ENCODE measurements around the gene CRYZL1.

CRYZL1 gene

DNA sequence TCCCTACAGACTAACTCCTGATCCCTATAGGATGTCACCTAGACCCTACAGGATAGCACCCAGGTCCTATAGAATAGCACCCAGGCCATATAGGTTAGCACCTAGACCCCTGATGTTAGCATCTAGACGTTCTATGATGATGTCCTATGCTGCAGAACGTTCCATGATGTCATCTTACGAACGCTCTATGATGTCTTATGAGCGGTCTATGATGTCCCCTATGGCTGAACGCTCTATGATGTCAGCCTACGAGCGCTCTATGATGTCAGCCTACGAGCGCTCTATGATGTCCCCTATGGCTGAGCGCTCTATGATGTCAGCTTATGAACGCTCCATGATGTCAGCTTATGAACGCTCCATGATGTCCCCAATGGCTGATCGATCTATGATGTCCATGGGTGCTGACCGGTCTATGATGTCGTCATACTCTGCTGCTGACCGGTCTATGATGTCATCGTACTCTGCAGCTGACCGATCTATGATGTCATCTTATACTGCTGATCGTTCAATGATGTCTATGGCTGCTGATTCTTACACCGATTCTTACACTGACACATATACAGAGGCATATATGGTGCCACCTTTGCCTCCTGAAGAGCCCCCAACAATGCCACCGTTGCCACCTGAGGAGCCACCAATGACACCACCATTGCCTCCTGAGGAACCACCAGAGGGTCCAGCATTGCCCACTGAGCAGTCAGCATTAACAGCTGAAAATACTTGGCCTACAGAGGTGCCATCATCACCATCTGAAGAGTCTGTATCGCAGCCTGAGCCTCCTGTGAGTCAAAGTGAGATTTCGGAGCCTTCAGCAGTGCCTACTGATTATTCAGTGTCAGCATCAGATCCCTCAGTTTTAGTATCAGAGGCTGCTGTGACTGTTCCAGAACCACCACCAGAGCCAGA lies 89.2 kb downstream of the CRYZL1 start:
- no peak overlapping the region for H3K27ac Mint-ChIP-seq
- no peak overlapping the region for H3K4me3 Mint-ChIP-seq
- CTCF ChIA-PET: interaction anchor here (1.0 kb wide), 1 partner anchor 53 kb away, joined by 3 read pairs; no protein-coding TSS in a partner anchor
- H3K9me3 Mint-ChIP-seq: no peaks in the 10 kb centered on the region
- no peak for DNase-seq
- H3K27me3 Mint-ChIP-seq: no peaks in the 10 kb centered on the region
- peaks cover 39% of the 10 kb centered on the region for H3K4me1 Mint-ChIP-seq
- H3K36me3 Mint-ChIP-seq: peaks cover 77% of the 10 kb centered on the region

DNA sequence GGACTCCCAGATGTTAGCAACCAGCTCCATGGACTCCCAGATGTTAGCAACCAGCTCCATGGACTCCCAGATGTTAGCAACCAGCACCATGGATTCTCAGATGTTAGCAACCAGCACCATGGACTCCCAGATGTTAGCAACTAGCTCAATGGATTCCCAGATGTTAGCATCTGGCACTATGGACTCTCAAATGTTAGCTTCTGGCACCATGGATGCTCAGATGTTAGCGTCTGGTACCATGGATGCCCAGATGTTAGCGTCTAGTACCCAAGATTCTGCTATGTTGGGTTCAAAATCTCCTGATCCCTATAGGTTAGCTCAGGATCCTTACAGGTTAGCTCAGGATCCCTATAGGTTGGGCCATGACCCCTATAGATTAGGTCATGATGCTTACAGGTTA lies 89.9 kb downstream of the CRYZL1 start:
- peaks cover 34% of the 10 kb centered on the region for H3K4me1 Mint-ChIP-seq
- no peak for DNase-seq
- H3K4me3 Mint-ChIP-seq: no peak overlapping the region
- H3K9me3 Mint-ChIP-seq: no peaks in the 10 kb centered on the region
- CTCF ChIA-PET: interaction anchor here (1.0 kb wide), 1 partner anchor 54 kb away, joined by 3 read pairs; no protein-coding TSS in a partner anchor
- no peaks in the 10 kb centered on the region for H3K27me3 Mint-ChIP-seq
- H3K36me3 Mint-ChIP-seq: peaks cover 75% of the 10 kb centered on the region
- H3K27ac Mint-ChIP-seq: no peak overlapping the region

DNA sequence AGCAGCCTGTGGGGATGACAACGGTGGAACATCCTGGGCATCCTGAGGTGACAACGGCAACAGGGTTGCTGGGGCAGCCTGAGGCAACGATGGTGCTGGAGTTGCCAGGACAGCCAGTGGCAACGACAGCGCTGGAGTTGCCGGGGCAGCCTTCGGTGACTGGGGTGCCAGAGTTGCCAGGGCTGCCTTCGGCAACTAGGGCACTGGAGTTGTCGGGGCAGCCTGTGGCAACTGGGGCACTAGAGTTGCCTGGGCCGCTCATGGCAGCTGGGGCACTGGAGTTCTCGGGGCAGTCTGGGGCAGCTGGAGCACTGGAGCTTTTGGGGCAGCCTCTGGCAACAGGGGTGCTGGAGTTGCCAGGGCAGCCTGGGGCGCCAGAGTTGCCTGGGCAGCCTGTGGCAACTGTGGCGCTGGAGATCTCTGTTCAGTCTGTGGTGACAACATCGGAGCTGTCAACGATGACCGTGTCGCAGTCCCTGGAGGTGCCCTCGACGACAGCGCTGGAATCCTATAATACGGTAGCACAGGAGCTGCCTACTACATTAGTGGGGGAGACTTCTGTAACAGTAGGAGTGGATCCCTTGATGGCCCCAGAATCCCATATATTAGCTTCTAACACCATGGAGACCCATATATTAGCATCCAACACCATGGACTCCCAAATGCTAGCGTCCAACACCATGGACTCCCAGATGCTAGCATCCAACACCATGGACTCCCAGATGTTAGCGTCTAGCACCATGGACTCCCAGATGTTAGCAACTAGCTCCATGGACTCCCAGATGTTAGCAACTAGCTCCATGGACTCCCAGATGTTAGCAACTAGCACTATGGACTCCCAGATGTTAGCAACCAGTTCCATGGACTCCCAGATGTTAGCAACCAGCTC lies 90.5 kb downstream of the CRYZL1 start:
- H3K27me3 Mint-ChIP-seq: no peaks in the 10 kb centered on the region
- H3K4me1 Mint-ChIP-seq: peaks cover 29% of the 10 kb centered on the region
- no peak overlapping the region for H3K27ac Mint-ChIP-seq
- H3K4me3 Mint-ChIP-seq: no peak overlapping the region
- CTCF ChIA-PET: interaction anchor here (1.0 kb wide), 1 partner anchor 55 kb away, joined by 3 read pairs; no protein-coding TSS in a partner anchor
- H3K9me3 Mint-ChIP-seq: no peaks in the 10 kb centered on the region
- DNase-seq: no peak
- peaks cover 71% of the 10 kb centered on the region for H3K36me3 Mint-ChIP-seq

DNA sequence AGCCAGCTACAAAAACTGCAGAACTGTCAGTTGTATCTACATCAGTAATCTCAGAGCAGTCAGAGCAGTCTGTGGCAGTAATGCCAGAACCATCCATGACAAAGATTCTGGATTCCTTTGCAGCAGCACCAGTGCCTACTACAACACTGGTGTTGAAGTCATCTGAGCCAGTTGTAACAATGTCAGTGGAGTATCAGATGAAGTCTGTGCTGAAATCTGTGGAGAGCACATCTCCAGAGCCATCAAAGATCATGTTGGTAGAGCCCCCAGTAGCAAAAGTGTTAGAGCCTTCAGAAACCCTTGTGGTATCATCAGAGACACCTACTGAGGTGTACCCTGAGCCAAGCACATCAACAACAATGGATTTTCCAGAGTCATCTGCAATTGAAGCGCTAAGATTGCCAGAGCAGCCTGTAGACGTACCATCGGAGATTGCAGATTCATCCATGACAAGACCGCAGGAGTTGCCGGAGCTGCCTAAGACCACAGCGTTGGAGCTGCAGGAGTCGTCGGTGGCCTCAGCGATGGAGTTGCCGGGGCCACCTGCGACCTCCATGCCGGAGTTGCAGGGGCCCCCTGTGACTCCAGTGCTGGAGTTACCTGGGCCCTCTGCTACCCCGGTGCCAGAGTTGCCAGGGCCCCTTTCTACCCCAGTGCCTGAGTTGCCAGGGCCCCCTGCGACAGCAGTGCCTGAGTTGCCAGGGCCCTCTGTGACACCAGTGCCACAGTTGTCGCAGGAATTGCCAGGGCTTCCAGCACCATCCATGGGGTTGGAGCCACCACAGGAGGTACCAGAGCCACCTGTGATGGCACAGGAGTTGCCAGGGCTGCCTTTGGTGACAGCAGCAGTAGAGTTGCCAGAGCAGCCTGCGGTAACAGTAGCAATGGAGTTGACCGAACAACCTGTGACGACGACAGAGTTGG lies 91.4 kb downstream of the CRYZL1 start:
- CTCF ChIA-PET: no interaction called here
- no peak overlapping the region for H3K27ac Mint-ChIP-seq
- DNase-seq: no peak
- no peaks in the 10 kb centered on the region for H3K9me3 Mint-ChIP-seq
- H3K36me3 Mint-ChIP-seq: peaks cover 62% of the 10 kb centered on the region
- peaks cover 31% of the 10 kb centered on the region for H3K4me1 Mint-ChIP-seq
- H3K27me3 Mint-ChIP-seq: no peaks in the 10 kb centered on the region
- no peak overlapping the region for H3K4me3 Mint-ChIP-seq

DNA sequence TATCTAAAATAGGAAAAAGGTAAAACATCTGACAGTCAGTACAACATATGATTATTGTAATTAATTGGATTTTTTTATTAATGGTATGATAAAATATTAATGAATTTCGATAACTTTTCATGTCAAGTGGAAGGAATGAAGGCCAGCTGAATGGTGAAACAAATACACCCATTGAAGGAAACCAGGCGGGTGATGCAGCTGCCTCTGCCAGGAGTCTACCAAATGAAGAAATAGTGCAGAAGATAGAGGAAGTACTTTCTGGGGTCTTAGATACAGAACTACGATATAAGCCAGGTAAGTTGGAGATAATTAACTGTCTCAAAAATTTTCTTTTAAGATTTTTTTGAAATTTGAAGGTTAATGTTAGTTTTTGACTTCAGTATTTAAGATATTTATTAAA lies 95.5 kb downstream of the CRYZL1 start:
- H3K27me3 Mint-ChIP-seq: no peaks in the 10 kb centered on the region
- H3K4me1 Mint-ChIP-seq: peaks cover 27% of the 10 kb centered on the region
- no peak overlapping the region for H3K4me3 Mint-ChIP-seq
- H3K9me3 Mint-ChIP-seq: no peaks in the 10 kb centered on the region
- H3K27ac Mint-ChIP-seq: no peak overlapping the region
- CTCF ChIA-PET: no interaction called here
- H3K36me3 Mint-ChIP-seq: peaks cover 44% of the 10 kb centered on the region
- DNase-seq: no peak

DNA sequence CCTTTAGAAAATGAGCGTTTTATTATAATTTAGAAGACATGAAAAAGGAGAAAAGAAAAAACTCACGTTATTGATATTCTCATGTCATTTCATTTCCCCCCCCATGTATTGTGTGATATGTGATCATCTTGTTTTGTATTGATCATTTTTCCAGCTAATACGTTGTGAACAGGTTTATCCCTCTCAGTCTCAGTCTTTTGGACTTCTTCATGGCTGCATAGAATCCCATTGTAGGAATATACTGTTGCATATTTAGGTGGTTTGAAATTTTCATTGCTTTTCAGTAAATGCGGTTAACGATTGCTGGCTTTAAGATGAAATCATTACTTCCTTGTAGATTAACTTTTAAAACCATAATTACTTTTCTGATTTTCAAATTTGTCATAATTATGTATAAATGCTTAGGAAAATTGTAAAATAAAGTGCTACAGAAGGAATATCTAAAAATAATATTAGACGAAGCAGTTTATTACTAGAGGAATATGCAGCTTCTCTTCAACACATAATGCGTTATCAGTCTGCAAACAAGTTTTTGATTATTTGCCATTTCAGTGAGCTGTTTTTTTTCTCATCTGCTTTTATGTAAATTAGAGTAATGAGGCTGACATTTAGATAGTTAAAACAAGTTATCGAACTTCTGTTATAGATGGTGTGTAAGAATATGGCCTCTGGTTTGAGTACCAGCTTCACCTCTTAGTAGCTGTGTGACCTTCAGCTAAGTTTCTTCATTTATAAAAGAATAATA lies 96.9 kb downstream of the CRYZL1 start:
- H3K27ac Mint-ChIP-seq: peak overlapping the region; percentile 99
- H3K36me3 Mint-ChIP-seq: peaks cover 35% of the 10 kb centered on the region

DNA sequence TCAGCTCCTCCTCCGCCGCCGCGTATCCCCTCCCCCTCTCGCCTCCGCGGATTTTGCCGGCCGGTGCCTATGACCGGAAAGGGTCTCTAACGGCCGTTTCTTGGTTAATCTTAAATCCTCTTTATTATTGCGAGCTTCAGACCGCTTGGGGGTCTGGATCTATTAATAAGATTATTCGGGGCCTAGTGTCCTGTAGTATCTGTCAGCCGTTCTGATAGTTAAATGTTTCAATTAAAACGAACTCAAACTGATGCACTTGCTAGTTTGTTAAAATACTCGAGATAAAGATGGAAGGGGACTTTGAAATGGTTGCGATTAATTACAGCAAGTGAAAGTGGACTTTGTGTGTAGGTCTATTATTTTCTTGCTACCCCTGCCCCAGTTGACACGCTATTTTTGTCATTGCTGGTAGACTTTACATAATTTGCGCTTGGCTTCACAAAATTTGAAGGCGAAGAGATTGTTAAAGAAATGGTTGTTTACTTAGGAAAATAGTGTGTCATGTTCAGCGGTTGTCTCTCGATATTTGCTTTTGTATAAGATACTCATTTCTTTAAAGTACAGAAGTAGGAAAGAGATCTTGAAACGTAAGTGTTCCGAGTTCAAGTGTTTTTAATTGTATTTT lies 97.9 kb downstream of the CRYZL1 start:
- Mint-ChIP-seq H3K4me3 (peak overlapping the region; percentile 96), H3K27me3 (no peaks in the 10 kb centered on the region), H3K27ac (peak overlapping the region; percentile 99), H3K36me3 (peaks cover 32% of the 10 kb centered on the region), H3K4me1 (peaks cover 42% of the 10 kb centered on the region), H3K9me3 (no peaks in the 10 kb centered on the region)
- peak; percentile 81 for DNase-seq
- CTCF ChIA-PET: no interaction called here

More for the DNA sequence above, 96.9 kb downstream of the CRYZL1 start:
- no peaks in the 10 kb centered on the region for H3K9me3 Mint-ChIP-seq
- no peak for DNase-seq
- H3K4me3 Mint-ChIP-seq: peak overlapping the region; percentile 96
- CTCF ChIA-PET: no interaction called here
- no peaks in the 10 kb centered on the region for H3K27me3 Mint-ChIP-seq
- peaks cover 38% of the 10 kb centered on the region for H3K4me1 Mint-ChIP-seq

DNA sequence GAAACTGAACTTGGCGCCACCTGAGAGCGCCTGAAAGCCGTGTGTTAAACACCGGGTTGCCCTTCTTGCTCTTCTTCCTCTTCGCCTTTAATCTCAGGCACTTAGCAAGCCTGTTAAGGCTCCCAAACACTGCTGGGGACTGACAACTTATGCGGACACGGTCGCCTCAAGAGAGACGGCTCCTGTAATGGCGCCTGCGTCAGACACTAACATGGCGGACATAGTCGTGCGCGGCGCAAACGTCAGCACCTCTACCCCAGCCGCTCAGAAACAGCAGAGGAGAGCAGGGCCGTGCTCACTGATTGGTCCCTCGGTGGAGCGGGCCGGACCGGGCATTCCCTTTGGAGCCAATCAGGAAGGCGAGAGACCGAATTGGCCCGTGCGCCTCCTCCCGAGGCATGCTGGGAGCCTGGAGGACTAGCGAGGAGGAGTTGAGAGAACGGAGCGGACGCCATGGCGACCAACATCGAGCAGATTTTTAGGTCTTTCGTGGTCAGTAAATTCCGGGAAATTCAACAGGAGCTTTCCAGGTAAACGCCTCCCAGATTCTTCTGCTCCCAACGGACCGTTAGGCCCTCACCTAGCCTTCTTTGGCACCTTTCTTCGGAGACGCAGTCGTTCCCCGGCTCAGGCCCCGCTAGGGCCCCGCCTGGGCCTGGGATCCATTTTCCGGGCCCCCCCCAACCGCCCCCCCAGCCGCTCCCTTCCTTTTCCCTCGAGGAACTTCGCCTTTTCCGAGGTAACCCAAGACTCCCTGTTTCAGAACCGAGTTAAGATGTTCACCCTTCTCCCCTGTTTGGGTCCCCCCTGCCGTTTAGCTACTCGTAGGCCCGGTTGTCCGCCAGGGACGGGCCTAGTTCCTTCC lies 98.7 kb downstream of the CRYZL1 start, which contains the start of gene SON:
SON (plus strand) TSS at position 399 of the 865 bp plus-strand sequence; CDS start at position 454, 55 bp downstream.
- H3K4me1 Mint-ChIP-seq: peaks cover 40% of the 10 kb centered on the region

DNA sequence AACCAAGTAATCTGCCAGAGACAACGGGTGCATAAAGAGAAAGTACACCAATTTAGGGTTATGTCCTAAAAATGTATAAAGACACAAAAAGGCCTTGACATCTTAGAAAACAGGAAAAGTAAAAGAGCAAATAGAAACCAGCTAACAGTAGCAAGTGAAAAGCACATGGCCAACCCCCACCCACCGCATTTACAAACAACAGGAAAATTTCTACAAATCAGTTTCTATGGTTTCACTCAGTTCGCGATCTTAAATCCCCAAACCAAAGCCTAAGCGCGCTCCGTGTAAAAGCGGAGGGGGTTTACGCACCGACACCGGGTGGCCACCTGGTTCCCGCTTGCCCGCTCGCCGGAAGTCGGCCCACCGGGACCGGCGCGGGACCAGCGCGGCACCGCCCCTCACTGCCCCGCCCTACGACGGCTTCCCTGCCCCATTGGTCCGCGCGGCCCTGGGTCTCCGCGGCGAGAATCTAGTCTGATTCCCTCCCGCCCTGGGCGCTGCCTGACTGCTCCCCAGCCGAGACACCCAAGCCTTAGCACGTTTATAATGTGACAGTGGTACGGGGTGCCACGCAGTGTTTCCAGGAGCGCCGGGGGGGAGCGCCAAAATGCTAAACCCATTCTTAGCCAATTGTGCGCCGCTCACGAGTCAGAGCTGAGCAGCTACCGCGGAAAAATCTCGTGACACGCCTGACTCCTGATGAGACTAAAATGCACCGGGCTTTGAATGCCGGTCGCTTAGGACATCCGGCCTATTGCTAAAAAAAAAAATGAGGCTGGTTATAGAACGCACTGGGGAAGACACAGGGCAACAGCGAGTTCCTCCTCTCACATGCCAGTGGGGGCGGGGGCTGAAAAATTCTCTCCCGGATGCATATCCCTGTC lies 99.5 kb downstream of the CRYZL1 start, which contains the start of gene GART:
GART (minus strand) TSS at position 362 of the 884 bp plus-strand sequence. CDS start 2,802 bp downstream, outside the sequence.
- CTCF ChIA-PET: no interaction called here
- Mint-ChIP-seq H3K27me3 (no peaks in the 10 kb centered on the region), H3K9me3 (no peaks in the 10 kb centered on the region), H3K4me1 (peaks cover 47% of the 10 kb centered on the region), H3K27ac (peak within 1 kb of the TSS; percentile 99), H3K4me3 (peak within 1 kb of the TSS; percentile 96), H3K36me3 (peaks cover 33% of the 10 kb centered on the region)
- peak; percentile 87 for DNase-seq

More for the DNA sequence above, 98.7 kb downstream of the CRYZL1 start, which contains the start of gene SON:
- H3K36me3 Mint-ChIP-seq: peaks cover 29% of the 10 kb centered on the region
- H3K9me3 Mint-ChIP-seq: no peaks in the 10 kb centered on the region
- CTCF ChIA-PET: no interaction called here
- H3K4me3 Mint-ChIP-seq: peak within 1 kb of the TSS; percentile 96
- peak within 1 kb of the TSS; percentile 99 for H3K27ac Mint-ChIP-seq
- no peaks in the 10 kb centered on the region for H3K27me3 Mint-ChIP-seq
- DNase-seq: peak; percentile 99

DNA sequence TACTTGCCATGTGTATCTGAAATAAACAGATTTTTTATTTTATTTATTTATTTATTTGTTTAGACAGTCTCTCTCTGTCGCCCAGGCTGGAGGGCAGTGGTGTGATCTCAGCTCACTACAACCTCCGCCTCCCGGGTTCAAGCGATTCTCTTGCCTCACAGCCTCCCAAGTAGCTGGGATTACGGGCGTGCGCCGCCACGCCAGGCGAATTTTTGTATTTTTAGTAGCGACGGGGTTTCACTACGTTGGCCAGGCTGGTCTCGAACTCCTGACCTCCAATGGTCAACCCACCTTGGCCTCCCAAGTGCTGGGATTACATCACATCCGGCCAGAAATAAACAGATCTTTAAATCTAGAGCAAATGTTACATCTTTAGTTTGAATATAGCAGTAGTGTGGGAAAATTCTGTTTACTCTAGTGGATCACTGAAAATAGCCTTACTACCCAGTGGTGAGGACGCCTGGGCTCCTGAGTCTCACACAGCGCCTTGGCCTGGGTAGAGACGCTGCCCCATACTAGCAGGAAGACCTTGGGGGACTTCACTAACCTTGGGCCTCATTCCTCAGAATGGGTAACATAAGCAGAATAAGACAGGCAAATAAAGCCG lies 100.3 kb downstream of the CRYZL1 start:
- Mint-ChIP-seq H3K27ac (peak overlapping the region; percentile 99), H3K9me3 (no peaks in the 10 kb centered on the region), H3K27me3 (no peaks in the 10 kb centered on the region), H3K4me1 (peaks cover 47% of the 10 kb centered on the region), H3K4me3 (peak overlapping the region; percentile 96), H3K36me3 (peaks cover 35% of the 10 kb centered on the region)
- CTCF ChIA-PET: no interaction called here
- peak; percentile 31 for DNase-seq

DNA sequence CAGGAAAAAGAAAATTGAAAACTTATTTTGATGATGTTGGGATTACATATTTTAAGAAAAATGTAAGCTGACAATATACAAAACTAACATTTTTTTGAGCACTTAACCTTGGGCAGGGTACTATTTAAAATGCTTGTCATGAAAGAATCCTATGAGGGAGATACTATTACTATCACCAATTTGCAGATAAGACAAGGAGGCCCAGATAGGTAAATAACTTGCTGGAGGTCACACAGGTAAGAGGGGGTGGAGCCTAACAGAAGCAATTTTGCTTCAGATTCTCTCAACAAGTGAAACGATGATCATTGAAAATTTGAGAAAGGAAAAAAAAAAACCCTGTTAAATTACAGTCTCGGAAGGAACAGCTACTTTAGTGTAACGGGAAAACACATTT lies 100.8 kb downstream of the CRYZL1 start:
- no peaks in the 10 kb centered on the region for H3K9me3 Mint-ChIP-seq
- no peaks in the 10 kb centered on the region for H3K27me3 Mint-ChIP-seq
- peaks cover 34% of the 10 kb centered on the region for H3K36me3 Mint-ChIP-seq
- peak overlapping the region; percentile 99 for H3K27ac Mint-ChIP-seq
- DNase-seq: no peak
- H3K4me3 Mint-ChIP-seq: peak overlapping the region; percentile 96
- CTCF ChIA-PET: no interaction called here
- peaks cover 43% of the 10 kb centered on the region for H3K4me1 Mint-ChIP-seq

All from activated naive CD4-positive, alpha-beta T cell treated with anti-CD3 and anti-CD28 coated beads, Interleukin-2, amount 10 ng/mL, durations not matched to agents 7 days and 5 days (primary cell).